ENCODE measurements around the gene PKD2. TPM values are rescaled to one million over a fixed set of nuclear protein-coding genes. Genes with fewer than 3 reads are reported as not detected.
"Not testable (repeated sequence)": the region's sequence is repeated elsewhere in the genome, so short reads cannot be mapped to it uniquely, and the experiment has no call there.

The PKD2 gene
- total RNA-seq, 1 experiment from 2014 or later: 57.7 TPM

DNA sequence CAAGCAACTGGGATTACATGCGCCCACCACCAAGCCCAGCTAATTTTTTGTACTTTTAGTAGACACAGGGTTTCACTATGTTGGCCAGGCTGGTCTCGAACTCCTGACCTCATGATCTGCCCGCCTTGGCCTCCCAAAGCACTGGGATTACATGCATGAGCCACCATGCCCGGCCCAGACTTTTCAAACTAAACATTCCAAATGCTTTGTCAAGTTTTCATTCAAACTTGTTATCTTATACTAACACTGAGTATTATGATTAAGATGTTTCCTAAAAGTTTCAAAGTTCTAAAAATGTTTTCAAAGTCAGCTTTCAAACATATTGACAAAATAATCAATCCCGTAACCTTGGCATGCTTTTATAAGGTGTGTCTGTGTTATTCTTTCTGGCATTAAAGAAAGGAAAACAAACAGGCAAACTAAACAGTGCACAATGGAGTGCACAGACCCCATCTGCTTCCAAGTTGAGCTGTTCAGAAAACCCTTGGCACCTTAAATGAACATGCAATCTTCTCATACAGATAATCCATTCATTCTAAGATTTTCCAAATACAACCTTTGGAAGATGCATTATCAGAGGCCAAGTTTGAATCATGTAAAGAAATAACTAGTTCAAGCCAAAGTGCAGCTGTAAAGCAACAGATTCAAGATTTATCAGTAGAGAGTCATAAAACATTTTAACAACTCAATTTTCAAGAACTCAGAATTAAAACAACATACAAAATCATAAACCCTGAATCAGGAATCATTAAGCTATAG, 101.9 kb downstream of the PKD2 start:
- no peak for DNase-seq (ENCODE audit: low read depth)

DNA sequence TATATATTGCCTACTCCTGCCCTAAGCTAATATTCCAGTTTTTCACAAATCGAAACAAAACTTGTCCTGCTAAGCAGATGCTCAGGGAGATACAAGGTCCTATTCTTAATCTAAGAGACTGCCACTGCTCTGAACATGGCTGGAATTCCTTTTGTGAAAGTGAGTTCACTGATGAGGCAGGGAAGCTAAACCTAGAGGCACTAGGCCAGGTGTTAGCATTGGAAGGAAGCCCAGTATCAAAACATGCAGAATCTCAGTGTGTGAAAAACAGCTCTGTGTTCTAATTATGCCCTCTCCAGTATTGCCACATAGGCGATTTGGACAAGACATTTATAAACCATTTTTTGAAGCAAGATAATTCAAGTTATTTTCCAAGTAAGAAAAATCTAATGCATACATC, 103.4 kb downstream of the PKD2 start:
- DNase-seq (ENCODE audit: low read depth): no peak

GRCh38 chr4:88112856-88113255, 105.4 kb downstream of the PKD2 start:
- no peak for DNase-seq (ENCODE audit: low read depth)

GRCh38 chr4:88115587-88115986, 108.2 kb downstream of the PKD2 start:
- no peak for DNase-seq (ENCODE audit: low read depth)

GRCh38 chr4:88119943-88120342, 112.5 kb downstream of the PKD2 start:
- no peak for DNase-seq (ENCODE audit: low read depth)

DNA sequence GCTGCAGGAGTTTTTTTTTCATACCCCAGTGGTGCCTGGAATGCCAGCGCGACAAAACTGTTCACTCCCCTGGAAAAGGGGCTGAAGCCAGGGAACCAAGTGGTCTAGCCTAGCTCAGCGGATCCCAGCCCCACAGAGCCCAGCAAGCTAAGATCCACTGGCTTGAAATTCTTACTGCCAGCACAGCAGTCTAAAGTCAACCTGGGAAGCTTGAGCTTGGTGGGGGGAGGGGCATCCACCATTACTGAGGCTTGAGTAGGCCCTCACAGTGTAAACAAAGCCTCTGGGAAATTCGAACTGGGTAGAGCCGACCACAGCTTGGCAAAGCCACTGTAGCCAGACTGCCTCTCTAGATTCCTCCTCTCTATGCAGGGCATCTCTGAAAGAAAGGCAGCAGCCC, 114.8 kb downstream of the PKD2 start:
- not testable (repeated sequence) for DNase-seq (ENCODE audit: low read depth)

Other genes starting within 250 kb of the PKD2 start
- not detected in 2 replicates for gene IBSP, start 208.1 kb upstream of the PKD2 start, total RNA-seq (2014; rRNA removed)
- not detected in 2 replicates for gene MEPE, start 174.7 kb upstream of the PKD2 start, total RNA-seq (2014; rRNA removed)
- 0.11 TPM in 1 of 2 replicates, not detected in the other for gene SPP1, start 31.9 kb upstream of the PKD2 start, total RNA-seq (2014; rRNA removed)
- gene ABCG2, start 151.0 kb downstream of the PKD2 start, total RNA-seq (2014; rRNA removed): 1.2 TPM in 2 replicates